Hepatocyte (in vitro differentiated cells): ENCODE measurements around the gene PDK2. TPM values are rescaled to one million over a fixed set of nuclear protein-coding genes. Genes with fewer than 3 reads are reported as not detected.

Experiments used
- DNase-seq: peaks from one replicate; pipeline ENCODE4 v3.0.0-alpha.2; 2016; ENCODE audit warnings: low spot score
- H2AFZ ChIP-seq: fragments of 200-600 bp; sonication (generic); 2 replicates; pipeline ENCODE4 v1.6.0; 2016; ENCODE audit warnings: antibody characterized with exemption, mild to moderate bottlenecking
- H3K27ac ChIP-seq: fragments of 200-600 bp; sonication (generic); 2 replicates; pipeline ENCODE4 v1.5.1; 2016; ENCODE audit warnings: mild to moderate bottlenecking
- H3K27me3 ChIP-seq: fragments of 200-600 bp; sonication (generic); 2 replicates; pipeline ENCODE4 v1.6.1; 2016
- H3K36me3 ChIP-seq: fragments of 200-600 bp; sonication (generic); replicated peaks from 2 replicates; pipeline ENCODE4 v1.5.1; 2016; ENCODE audit warnings: low read depth; ENCODE audit not compliant: insufficient read depth
- H3K4me1 ChIP-seq: fragments of 200-600 bp; sonication (generic); 2 replicates; pipeline ENCODE4 v1.5.1; 2016; ENCODE audit warnings: mild to moderate bottlenecking, moderate library complexity; ENCODE audit not compliant: insufficient read depth
- H3K4me2 ChIP-seq: fragments of 200-600 bp; sonication (generic); 2 replicates; pipeline ENCODE4 v1.6.0; 2016
- H3K4me3 ChIP-seq: fragments of 200-600 bp; sonication (generic); 2 replicates; pipeline ENCODE4 v1.5.1; 2016; ENCODE audit warnings: mild to moderate bottlenecking
- H3K79me2 ChIP-seq: fragments of 200-600 bp; sonication (generic); 2 replicates; pipeline ENCODE4 v1.6.0; 2017; ENCODE audit warnings: mild to moderate bottlenecking
- H3K9me2 ChIP-seq: fragments of 200-600 bp; sonication (generic); replicated peaks from 2 replicates; pipeline ENCODE4 v1.6.0; 2017; ENCODE audit warnings: mild to moderate bottlenecking; ENCODE audit not compliant: insufficient read depth
- H3K9me3 ChIP-seq: fragments of 200-600 bp; sonication (generic); 2 replicates; pipeline ENCODE4 v1.5.1; 2016; ENCODE audit warnings: low read depth, mild to moderate bottlenecking
- H4K20me1 ChIP-seq: fragments of 200-600 bp; sonication (generic); 2 replicates; pipeline ENCODE4 v1.6.0; 2016; ENCODE audit warnings: mild to moderate bottlenecking; ENCODE audit not compliant: insufficient read depth, poor library complexity, severe bottlenecking
- CTCF ChIP-seq: fragments of 200-600 bp; sonication (generic); IDR thresholded peaks from 2 replicates; pipeline ENCODE4 v1.5.1; 2016; ENCODE audit warnings: antibody characterized with exemption, mild to moderate bottlenecking; ENCODE audit not compliant: poor library complexity
- EZH2 ChIP-seq: fragments of 200-600 bp; sonication (generic); IDR thresholded peaks from 2 replicates; pipeline ENCODE4 v1.6.1; 2016; ENCODE audit warnings: antibody characterized with exemption, mild to moderate bottlenecking, borderline replicate concordance
- EZH2phosphoT487 ChIP-seq: fragments of 200-600 bp; sonication (generic); IDR thresholded peaks from one replicate; pipeline ENCODE4 v1.6.1; 2018; ENCODE audit warnings: antibody characterized with exemption, mild to moderate bottlenecking, low read depth, moderate library complexity; ENCODE audit not compliant: unreplicated experiment, severe bottlenecking
- WGBS: methylation state at CpG from one replicate; pipeline ENCODE4 v1.1.6; 2016; ENCODE audit warnings: low lambda C conversion rate; ENCODE audit errors: missing lambda C conversion rate; 5-methylcytosine and 5-hydroxymethylcytosine counted together
- polyA plus RNA-seq: library from polyadenylated mRNA; unstranded; fragments of >200 nt; fragmentation: Nextera tagmentation; extraction: Ambion mirVana; gene quantifications from 2 replicates; pipeline ENCODE4 v1.2.1, GENCODE V29; 2016
- total RNA-seq: library from RNA; depleted of rRNA; stranded (reverse); fragments of >200 nt; gene quantifications from 2 replicates; pipeline ENCODE4 v1.2.3, GENCODE V29; 2014

Gene PDK2
- total and polyA plus RNA-seq, 2 experiments from 2014 or later, result 42.7 to 56.9 TPM

DNA sequence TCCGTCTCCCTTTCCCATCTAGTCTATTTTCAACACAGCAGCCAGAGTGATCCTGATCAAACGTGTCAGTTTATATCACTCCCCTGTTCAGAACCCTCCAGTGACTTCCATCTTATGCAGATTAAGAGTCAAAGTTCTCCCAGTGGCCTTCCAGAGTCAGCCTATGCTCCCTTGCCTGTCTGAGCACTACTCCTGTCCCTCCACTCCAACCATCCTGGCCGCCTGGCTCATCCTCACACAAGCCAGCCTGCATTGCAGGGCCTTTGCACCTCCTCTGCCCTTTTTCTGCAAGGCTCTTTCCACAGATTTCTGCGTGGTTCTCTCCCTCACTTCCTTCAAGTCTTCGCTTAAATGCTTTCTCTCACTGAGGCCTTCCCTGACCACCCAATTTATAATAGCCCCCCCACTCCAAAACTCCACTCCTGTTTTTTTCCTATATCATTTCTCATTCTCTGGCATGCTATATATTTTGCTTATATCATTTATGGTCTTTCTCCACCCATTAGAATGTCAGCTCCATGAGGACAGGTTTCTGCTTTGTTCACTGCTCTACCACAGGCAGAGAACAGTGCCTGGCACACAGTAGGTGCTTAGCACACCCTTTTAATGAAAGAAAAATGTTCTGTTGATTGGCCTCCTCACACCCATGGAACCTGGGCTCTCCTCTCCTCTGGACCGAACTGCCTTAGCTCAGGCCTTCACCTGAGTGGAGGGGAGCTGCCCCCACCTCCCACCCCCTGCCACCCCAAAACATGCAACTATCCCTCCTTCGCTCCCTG is 25.5 kb downstream of the PDK2 start:
- no peaks in the 10 kb centered on the region for H3K9me3 ChIP-seq
- H3K27me3 ChIP-seq, result no peaks in the 10 kb centered on the region
- no peaks in the 10 kb centered on the region for H4K20me1 ChIP-seq
- no peak overlapping the region for H3K4me2 ChIP-seq
- H3K27ac ChIP-seq, result no peak overlapping the region
- H3K4me1 ChIP-seq, result peaks cover 3% of the 10 kb centered on the region
- no peak overlapping the region for H3K4me3 ChIP-seq
- H3K9me2 ChIP-seq, result no peaks in the 10 kb centered on the region
- WGBS, result 93% methylated on average over 7 of the region's 7 CpGs
- no peak for TF ChIP-seq EZH2phosphoT487
- TF ChIP-seq EZH2, result no peak
- TF ChIP-seq CTCF, result no peak
- H3K79me2 ChIP-seq, result no peaks in the 10 kb centered on the region
- H2AFZ ChIP-seq, result no peak overlapping the region
- H3K36me3 ChIP-seq, result no peaks in the 10 kb centered on the region
- DNase-seq, result no peak

DNA sequence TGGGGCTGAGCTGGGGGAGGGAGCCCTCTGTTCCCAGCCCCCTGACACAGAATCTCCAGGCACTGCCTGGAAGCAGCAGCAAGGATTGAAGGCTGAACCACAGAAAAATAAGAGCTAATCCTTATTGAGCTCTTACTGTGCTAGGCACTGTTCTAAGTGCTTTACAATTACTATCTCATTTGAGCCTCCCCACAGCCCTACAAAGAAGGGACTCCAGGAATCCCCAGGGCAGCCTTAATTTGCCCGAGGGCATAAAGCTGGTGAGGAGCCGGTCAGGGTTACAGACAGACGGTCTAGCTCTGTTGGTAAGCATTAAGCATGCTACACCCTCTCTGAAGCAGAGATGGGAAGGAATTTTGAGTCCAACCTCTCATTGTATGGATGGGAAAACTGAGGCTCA is 27.8 kb downstream of the PDK2 start:
- Histone ChIP-seq H2AFZ (no peak overlapping the region), H3K9me3 (no peaks in the 10 kb centered on the region), H3K27me3 (no peaks in the 10 kb centered on the region), H3K4me3 (no peak overlapping the region), H3K79me2 (no peaks in the 10 kb centered on the region), H3K4me2 (no peak overlapping the region), H3K9me2 (no peaks in the 10 kb centered on the region), H3K36me3 (no peaks in the 10 kb centered on the region), H3K4me1 (no peaks in the 10 kb centered on the region), H3K27ac (no peak overlapping the region), H4K20me1 (no peaks in the 10 kb centered on the region)
- 75% methylated on average over 3 of the region's 3 CpGs for WGBS
- TF ChIP-seq EZH2phosphoT487 (no peak), EZH2 (no peak), CTCF (no peak)
- DNase-seq, result no peak

GRCh38 chr17:50123649-50124349 is 28.6 kb downstream of the PDK2 start:
- no peak overlapping the region for H2AFZ ChIP-seq
- no peak overlapping the region for H3K4me3 ChIP-seq
- H3K36me3 ChIP-seq, result no peaks in the 10 kb centered on the region
- H3K9me3 ChIP-seq, result no peaks in the 10 kb centered on the region
- no peak overlapping the region for H3K27ac ChIP-seq
- no peak for TF ChIP-seq CTCF
- no peak for TF ChIP-seq EZH2phosphoT487
- TF ChIP-seq EZH2, result no peak
- peaks cover 3% of the 10 kb centered on the region for H3K4me1 ChIP-seq
- no peaks in the 10 kb centered on the region for H3K9me2 ChIP-seq
- no peak for DNase-seq
- H3K79me2 ChIP-seq, result no peaks in the 10 kb centered on the region
- H4K20me1 ChIP-seq, result no peaks in the 10 kb centered on the region
- 57% methylated on average over 12 of the region's 12 CpGs for WGBS
- no peak overlapping the region for H3K4me2 ChIP-seq
- H3K27me3 ChIP-seq, result no peaks in the 10 kb centered on the region
